ENCODE data around the gene RPL37A.

RPL37A gene

GRCh38 chr2:216549926-216550690, 51.5 kb downstream of the RPL37A start:
- no peak for DNase-seq

- DNase-seq, result no peak
These were observed 52.8 kb downstream of the RPL37A start for GRCh38 chr2:216551234-216552068.

GRCh38 chr2:216553093-216553478, 54.4 kb downstream of the RPL37A start:
- DNase-seq, result no peak
